ENCODE results near the gene TAGLN.

TAGLN gene

DNA sequence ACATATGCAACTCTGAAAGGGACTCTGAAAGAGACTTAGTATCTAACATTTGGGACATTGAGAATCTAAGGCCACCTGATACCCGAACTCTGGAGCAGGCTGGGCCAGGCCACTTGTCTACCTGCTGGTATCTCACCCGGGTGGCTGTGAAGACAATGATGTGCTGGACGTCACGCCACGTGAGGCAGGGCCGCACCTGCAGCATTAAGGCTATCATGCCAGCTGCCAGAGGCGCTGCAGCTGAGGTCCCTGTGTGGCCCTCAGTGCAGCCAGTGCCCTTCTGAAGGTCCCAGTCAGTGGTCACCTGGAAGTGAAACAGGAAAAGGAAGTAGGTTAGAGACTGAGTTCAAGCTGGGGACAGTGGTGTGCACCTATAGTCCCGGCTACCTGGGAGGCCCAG, 20.3 kb downstream of the TAGLN start:
- Histone ChIP-seq H3K4me1 (ENCODE audit: control insufficient read depth, insufficient read depth, low read length) (no peaks in the 10 kb centered on the region), H3K9ac (ENCODE audit: low read depth, low read length) (no peak overlapping the region), H3K27me3 (ENCODE audit: control insufficient read depth, insufficient read depth, low read length) (no peaks in the 10 kb centered on the region), H3K4me3 (ENCODE audit: low read depth, low read length) (no peak overlapping the region), H3K27ac (ENCODE audit: low read depth, low read length) (no peak overlapping the region), H3K36me3 (ENCODE audit: control insufficient read depth, insufficient read depth, low read length) (peaks cover 69% of the 10 kb centered on the region), H3K9me3 (ENCODE audit: control insufficient read depth, insufficient read depth, low read length) (no peaks in the 10 kb centered on the region)

GRCh38 chr11:117219995-117220394, 20.8 kb downstream of the TAGLN start:
- H3K4me1 ChIP-seq (ENCODE audit: control insufficient read depth, insufficient read depth, low read length) = no peaks in the 10 kb centered on the region
- no peak overlapping the region for H3K27ac ChIP-seq (ENCODE audit: low read depth, low read length)
- H3K27me3 ChIP-seq (ENCODE audit: control insufficient read depth, insufficient read depth, low read length) = no peaks in the 10 kb centered on the region
- H3K9ac ChIP-seq (ENCODE audit: low read depth, low read length) = no peak overlapping the region
- peaks cover 70% of the 10 kb centered on the region for H3K36me3 ChIP-seq (ENCODE audit: control insufficient read depth, insufficient read depth, low read length)
- H3K4me3 ChIP-seq (ENCODE audit: low read depth, low read length) = no peak overlapping the region
- no peaks in the 10 kb centered on the region for H3K9me3 ChIP-seq (ENCODE audit: control insufficient read depth, insufficient read depth, low read length)

DNA sequence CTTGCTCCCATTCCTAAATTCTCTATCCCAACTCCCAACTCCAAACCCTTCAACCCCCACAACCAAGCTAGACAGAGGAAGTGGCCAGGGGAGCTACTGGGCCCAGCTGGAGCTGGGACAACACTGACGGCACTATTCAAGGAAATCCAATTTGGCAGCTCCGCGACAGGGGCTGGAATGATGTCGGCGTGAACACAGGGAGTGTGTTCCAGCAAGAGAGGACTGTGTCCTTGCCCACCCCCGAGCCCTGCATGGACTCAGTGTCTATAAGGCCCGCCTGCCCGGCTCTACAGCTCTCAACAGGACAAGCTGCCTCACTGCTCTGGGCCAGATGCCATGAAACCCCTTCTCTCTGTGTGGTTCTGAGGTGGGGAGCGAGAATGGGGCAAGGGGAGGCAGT, 21.4 kb downstream of the TAGLN start:
- H3K27me3 ChIP-seq (ENCODE audit: control insufficient read depth, insufficient read depth, low read length) = no peaks in the 10 kb centered on the region
- H3K9ac ChIP-seq (ENCODE audit: low read depth, low read length) = no peak overlapping the region
- no peak overlapping the region for H3K27ac ChIP-seq (ENCODE audit: low read depth, low read length)
- no peak overlapping the region for H3K4me3 ChIP-seq (ENCODE audit: low read depth, low read length)
- H3K9me3 ChIP-seq (ENCODE audit: control insufficient read depth, insufficient read depth, low read length) = no peaks in the 10 kb centered on the region
- no peaks in the 10 kb centered on the region for H3K4me1 ChIP-seq (ENCODE audit: control insufficient read depth, insufficient read depth, low read length)
- peaks cover 74% of the 10 kb centered on the region for H3K36me3 ChIP-seq (ENCODE audit: control insufficient read depth, insufficient read depth, low read length)

DNA sequence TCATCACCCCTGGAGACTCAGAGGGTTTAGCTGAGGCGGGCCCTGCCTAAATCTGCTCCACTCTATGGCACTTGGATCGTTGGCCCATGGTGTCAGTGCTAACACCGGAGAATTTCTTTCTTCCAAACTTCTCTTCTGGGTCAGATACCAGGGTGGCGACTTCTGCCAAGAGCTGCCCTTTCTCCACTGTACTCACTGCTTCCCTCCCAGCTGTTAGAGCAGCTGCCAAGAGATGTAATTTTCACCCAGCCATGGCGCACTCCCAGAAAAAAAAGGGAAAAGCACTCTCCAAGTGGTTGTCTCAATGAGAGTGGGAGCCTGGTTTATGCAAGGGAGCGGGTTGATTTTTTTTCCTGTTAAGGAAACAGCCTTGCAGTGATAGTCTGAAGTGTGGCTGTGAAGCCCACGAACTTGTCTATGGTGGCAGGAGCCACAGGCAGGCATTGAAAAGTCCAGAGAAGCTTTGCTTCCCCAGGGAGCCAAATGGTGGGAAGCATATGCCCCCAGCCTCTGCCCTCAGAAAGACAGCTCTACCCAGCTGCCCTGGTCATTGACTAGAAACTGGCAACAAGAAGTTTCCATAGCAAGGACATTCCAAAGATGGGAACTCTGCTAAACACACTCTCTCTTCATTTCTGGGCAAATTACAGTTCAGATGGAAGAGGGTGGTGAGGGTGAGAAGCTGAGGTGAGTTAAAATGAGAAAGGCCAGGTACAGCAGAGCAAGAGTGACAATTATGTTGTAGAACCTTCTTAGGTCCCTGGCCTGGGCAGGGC, 22.0 kb downstream of the TAGLN start:
- H3K4me1 ChIP-seq (ENCODE audit: control insufficient read depth, insufficient read depth, low read length) = no peaks in the 10 kb centered on the region
- no peak overlapping the region for H3K9ac ChIP-seq (ENCODE audit: low read depth, low read length)
- no peak overlapping the region for H3K27ac ChIP-seq (ENCODE audit: low read depth, low read length)
- no peak overlapping the region for H3K4me3 ChIP-seq (ENCODE audit: low read depth, low read length)
- H3K36me3 ChIP-seq (ENCODE audit: control insufficient read depth, insufficient read depth, low read length) = peaks cover 73% of the 10 kb centered on the region
- H3K27me3 ChIP-seq (ENCODE audit: control insufficient read depth, insufficient read depth, low read length) = no peaks in the 10 kb centered on the region
- H3K9me3 ChIP-seq (ENCODE audit: control insufficient read depth, insufficient read depth, low read length) = no peaks in the 10 kb centered on the region

- Histone ChIP-seq H3K27me3 (ENCODE audit: control insufficient read depth, insufficient read depth, low read length) (no peaks in the 10 kb centered on the region), H3K9ac (ENCODE audit: low read depth, low read length) (no peak overlapping the region), H3K27ac (ENCODE audit: low read depth, low read length) (no peak overlapping the region), H3K4me1 (ENCODE audit: control insufficient read depth, insufficient read depth, low read length) (no peaks in the 10 kb centered on the region), H3K4me3 (ENCODE audit: low read depth, low read length) (no peak overlapping the region), H3K9me3 (ENCODE audit: control insufficient read depth, insufficient read depth, low read length) (no peaks in the 10 kb centered on the region), H3K36me3 (ENCODE audit: control insufficient read depth, insufficient read depth, low read length) (peaks cover 73% of the 10 kb centered on the region)
These were observed 22.8 kb downstream of the TAGLN start for GRCh38 chr11:117221775-117222517.

GRCh38 chr11:117222991-117223740, 24.0 kb downstream of the TAGLN start:
- no peaks in the 10 kb centered on the region for H3K4me1 ChIP-seq (ENCODE audit: control insufficient read depth, insufficient read depth, low read length)
- H3K27me3 ChIP-seq (ENCODE audit: control insufficient read depth, insufficient read depth, low read length) = no peaks in the 10 kb centered on the region
- H3K36me3 ChIP-seq (ENCODE audit: control insufficient read depth, insufficient read depth, low read length) = peaks cover 73% of the 10 kb centered on the region
- H3K4me3 ChIP-seq (ENCODE audit: low read depth, low read length) = no peak overlapping the region
- no peak overlapping the region for H3K9ac ChIP-seq (ENCODE audit: low read depth, low read length)
- H3K27ac ChIP-seq (ENCODE audit: low read depth, low read length) = no peak overlapping the region
- H3K9me3 ChIP-seq (ENCODE audit: control insufficient read depth, insufficient read depth, low read length) = no peaks in the 10 kb centered on the region

DNA sequence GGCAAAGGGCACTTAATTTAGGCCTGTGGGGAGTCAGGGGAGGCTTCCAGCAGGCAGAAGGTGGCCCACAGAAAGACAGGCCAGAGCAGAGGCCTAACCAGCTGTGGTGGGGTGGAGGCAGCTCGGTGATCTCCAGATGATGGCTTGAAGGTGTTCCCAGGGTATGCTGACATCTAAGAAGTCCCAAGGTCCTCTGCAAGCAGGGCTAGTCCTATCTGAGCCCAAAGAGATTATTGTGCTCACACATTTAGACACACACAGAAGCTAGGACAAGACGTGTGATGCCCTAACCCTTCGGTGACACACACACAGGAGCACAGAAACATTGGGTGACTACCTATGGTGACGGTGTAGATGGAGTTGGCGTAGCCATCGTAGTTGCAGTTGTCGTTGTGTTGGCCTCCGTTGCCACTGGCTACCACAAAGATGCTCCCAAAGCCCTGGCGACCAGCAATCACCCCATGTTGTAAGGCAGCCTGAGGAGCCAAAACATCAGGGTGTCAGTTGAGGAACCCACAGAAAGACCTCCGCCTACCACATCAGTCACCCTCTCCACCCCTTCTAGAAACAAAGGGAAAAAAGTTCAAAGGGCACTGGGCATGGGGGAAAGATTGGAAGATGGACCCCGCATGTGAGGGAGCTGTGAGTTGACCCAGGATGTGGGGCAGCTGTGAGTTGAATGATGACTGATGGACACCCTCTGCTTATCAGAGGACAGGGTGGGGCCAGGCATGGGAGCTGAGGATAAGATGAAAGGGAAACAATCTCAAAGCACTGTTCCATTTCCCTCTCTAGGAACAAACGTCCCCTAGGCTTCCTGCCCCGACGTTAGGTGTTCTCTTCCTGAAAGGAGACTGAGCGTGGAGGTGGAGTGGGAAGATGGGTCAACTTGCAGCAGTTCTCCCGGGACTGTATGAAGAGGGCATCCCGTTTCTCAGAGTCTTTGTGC, 24.8 kb downstream of the TAGLN start:
- Histone ChIP-seq H3K27me3 (ENCODE audit: control insufficient read depth, insufficient read depth, low read length) (no peaks in the 10 kb centered on the region), H3K9me3 (ENCODE audit: control insufficient read depth, insufficient read depth, low read length) (no peaks in the 10 kb centered on the region), H3K4me3 (ENCODE audit: low read depth, low read length) (no peak overlapping the region), H3K27ac (ENCODE audit: low read depth, low read length) (no peak overlapping the region), H3K4me1 (ENCODE audit: control insufficient read depth, insufficient read depth, low read length) (no peaks in the 10 kb centered on the region), H3K9ac (ENCODE audit: low read depth, low read length) (no peak overlapping the region), H3K36me3 (ENCODE audit: control insufficient read depth, insufficient read depth, low read length) (peaks cover 71% of the 10 kb centered on the region)

GRCh38 chr11:117225553-117226170, 26.5 kb downstream of the TAGLN start:
- Histone ChIP-seq H3K36me3 (ENCODE audit: control insufficient read depth, insufficient read depth, low read length) (peaks cover 76% of the 10 kb centered on the region), H3K9ac (ENCODE audit: low read depth, low read length) (no peak overlapping the region)

DNA sequence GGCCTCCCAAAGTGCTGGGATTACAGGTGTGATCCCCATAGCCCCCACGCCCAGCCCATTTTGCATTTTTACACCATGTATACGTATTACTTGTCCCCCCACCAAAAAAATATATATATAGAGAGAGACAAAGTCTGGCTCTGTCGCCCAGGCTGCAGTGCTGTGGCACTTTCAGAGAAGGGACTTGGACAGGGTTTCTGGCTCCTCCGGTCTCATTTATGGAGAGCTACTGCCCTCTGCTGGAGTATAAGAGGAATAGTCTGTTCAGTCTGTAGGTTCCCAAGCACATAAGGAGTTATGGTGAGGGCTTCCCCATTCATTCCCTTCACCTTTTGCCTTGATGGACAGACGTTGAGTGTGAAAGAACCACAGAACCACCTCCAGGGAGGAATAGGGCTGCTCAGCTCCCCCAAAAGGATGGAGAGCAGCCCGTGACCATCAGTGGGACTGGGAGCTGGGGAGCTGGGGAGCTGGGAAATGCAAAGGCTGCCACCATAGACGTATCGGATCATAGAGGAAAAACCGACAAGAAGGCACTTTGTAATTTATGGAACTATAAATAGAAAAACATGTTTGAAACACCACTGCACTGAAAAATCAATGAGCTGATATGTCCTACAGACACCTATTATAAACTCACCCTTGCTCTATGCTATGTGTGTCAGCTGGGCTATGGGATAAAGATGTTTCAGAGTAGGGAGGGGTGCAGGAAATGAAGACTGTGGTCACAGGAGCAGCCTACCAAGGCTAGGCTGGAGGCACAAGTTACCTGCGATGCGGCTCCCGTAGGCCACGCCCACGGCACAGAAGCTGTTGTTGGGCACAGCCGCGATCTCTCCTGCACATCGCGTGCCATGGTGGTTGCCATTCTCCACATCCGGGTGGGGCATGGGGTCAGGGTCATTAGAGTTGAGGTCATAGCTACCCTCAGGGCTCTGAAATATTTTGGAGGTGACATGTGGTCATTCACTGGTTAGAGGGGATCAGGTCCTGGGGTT, 27.5 kb downstream of the TAGLN start:
- no peak overlapping the region for H3K9ac ChIP-seq (ENCODE audit: low read depth, low read length)
- H3K4me1 ChIP-seq (ENCODE audit: control insufficient read depth, insufficient read depth, low read length) = peaks cover 3% of the 10 kb centered on the region
- H3K27ac ChIP-seq (ENCODE audit: low read depth, low read length) = no peak overlapping the region
- H3K4me3 ChIP-seq (ENCODE audit: low read depth, low read length) = no peak overlapping the region
- peaks cover 65% of the 10 kb centered on the region for H3K36me3 ChIP-seq (ENCODE audit: control insufficient read depth, insufficient read depth, low read length)
- no peaks in the 10 kb centered on the region for H3K27me3 ChIP-seq (ENCODE audit: control insufficient read depth, insufficient read depth, low read length)
- no peaks in the 10 kb centered on the region for H3K9me3 ChIP-seq (ENCODE audit: control insufficient read depth, insufficient read depth, low read length)

More at GRCh38 chr11:117225553-117226170, 26.5 kb downstream of the TAGLN start:
- Histone ChIP-seq H3K27me3 (ENCODE audit: control insufficient read depth, insufficient read depth, low read length) (no peaks in the 10 kb centered on the region), H3K9me3 (ENCODE audit: control insufficient read depth, insufficient read depth, low read length) (no peaks in the 10 kb centered on the region), H3K27ac (ENCODE audit: low read depth, low read length) (no peak overlapping the region), H3K4me3 (ENCODE audit: low read depth, low read length) (no peak overlapping the region), H3K4me1 (ENCODE audit: control insufficient read depth, insufficient read depth, low read length) (no peaks in the 10 kb centered on the region)

Measured in HUES48 (cell line).